CD4-positive, alpha-beta T cell (primary cell): ENCODE measurements around the gene MTHFD2. TPM values are rescaled to one million over a fixed set of nuclear protein-coding genes. Genes with fewer than 3 reads are reported as not detected.
A peak's percentile ranks its signal among the peaks of the same experiment; 100 is the strongest.

ENCODE experiments used
- ATAC-seq: fragments of 200-7000 bp; cut with Tn5 transposase; one replicate; pipeline ENCODE4 v1.10.0; 2022; ENCODE audit warnings: mild to moderate bottlenecking; ENCODE audit not compliant: poor library complexity
- CTCF ChIA-PET: fragments of 350-600 bp; sonication (Branson Sonifier 250); formaldehyde crosslinking; loops from one replicate; lab custom pipeline; 2021; ENCODE audit warnings: antibody characterized with exemption, inconsistent platforms; lab: Charles Lee
- POLR2A ChIA-PET: fragments of 350-600 bp; sonication (Branson Sonifier 250); formaldehyde crosslinking; loops from one replicate; lab custom pipeline; 2021; ENCODE audit warnings: antibody characterized with exemption, inconsistent platforms; lab: Charles Lee
- DNase-seq, 14 experiments: peaks; one replicate each; pipeline ENCODE4 v3.0.0-alpha.2; 2013 to 2020; ENCODE audit warnings: mixed read lengths in 2 of 14
- H3K27ac ChIP-seq, 2 donors: one replicate each; pipeline versions ENCODE4 v1.5.1 to v1.7.0; 2013; ENCODE audit warnings: low read length in 2 of 2, low read depth in 1 of 2, mild to moderate bottlenecking in 1 of 2
- H3K27me3 ChIP-seq, 2 experiments: 1 replicate in 1 of 2; 2 replicates in 1 of 2; pipeline versions ENCODE4 v1.6.1 to v1.7.0; 2013; ENCODE audit warnings: low read length in 2 of 2, control low read depth in 1 of 2, mild to moderate bottlenecking in 1 of 2, moderate library complexity in 1 of 2; ENCODE audit not compliant: insufficient read depth in 2 of 2, control insufficient read depth in 1 of 2
- H3K36me3 ChIP-seq: one replicate; pipeline ENCODE4 v1.6.1; 2013; ENCODE audit warnings: low read length, control low read depth; ENCODE audit not compliant: insufficient read depth
- H3K4me1 ChIP-seq: one replicate; pipeline ENCODE4 v1.6.1; 2013; ENCODE audit warnings: low read length, control low read depth; ENCODE audit not compliant: insufficient read depth
- H3K4me3 ChIP-seq: one replicate; pipeline ENCODE4 v1.5.1; 2013; ENCODE audit warnings: mild to moderate bottlenecking, low read length, moderate library complexity
- H3K9me3 ChIP-seq, 2 experiments: 1 replicate in 1 of 2; 2 replicates in 1 of 2; pipeline versions ENCODE4 v1.6.1 to v1.7.0; 2013; ENCODE audit warnings: low read length in 2 of 2, mild to moderate bottlenecking in 2 of 2, control low read depth in 1 of 2, moderate library complexity in 1 of 2; ENCODE audit not compliant: control insufficient read depth in 1 of 2, insufficient read depth in 1 of 2
- H3K27ac Mint-ChIP-seq: one replicate; pipeline ENCODE4 v1.8.0; 2020; ENCODE audit warnings: mixed read lengths
- H3K27me3 Mint-ChIP-seq: one replicate; pipeline ENCODE4 v1.8.0; 2021; ENCODE audit warnings: mixed read lengths
- H3K36me3 Mint-ChIP-seq: one replicate; pipeline ENCODE4 v1.8.0; 2021; ENCODE audit warnings: low read depth, mixed read lengths
- H3K4me1 Mint-ChIP-seq: one replicate; pipeline ENCODE4 v1.8.0; 2021; ENCODE audit warnings: low read depth, mixed read lengths
- H3K4me3 Mint-ChIP-seq: one replicate; pipeline ENCODE4 v1.8.0; 2020; ENCODE audit warnings: mild to moderate bottlenecking, mixed read lengths
- H3K9me3 Mint-ChIP-seq: one replicate; pipeline ENCODE4 v1.8.0; 2020; ENCODE audit warnings: mixed read lengths
- CTCF ChIP-seq: fragments of 200-600 bp; IDR thresholded peaks from one replicate; pipeline ENCODE4 v1.8.0; 2022; ENCODE audit warnings: antibody characterized with exemption, mild to moderate bottlenecking
- intact Hi-C, 2 experiments: fragments of 100-400 bp; cut with DNase I in 1 of 2; cut with micrococcal nuclease in 1 of 2; formaldehyde crosslinking; loops; one replicate each; pipeline versions ENCODE4 v1.15.1 to v1.9.0; 2023 to 2025; cut with DNase I, micrococcal nuclease
- total RNA-seq, 174 experiments: library from RNA in 2 of 174; stranded (reverse) in 2 of 174; gene quantifications; one replicate each; pipeline ENCODE4 v1.2.3 and lab custom pipeline; 2021 to 2026

The MTHFD2 gene
- total RNA-seq, 2 experiments from 2014 or later: 18.6 to 21.6 TPM

GRCh38 chr2:74191596-74192380 lies 6.6 kb upstream of the MTHFD2 start:
- Histone ChIP-seq H3K27me3 (no peaks in the 10 kb centered on the region), H3K27ac (no peak overlapping the region), H3K9me3 (no peaks in the 10 kb centered on the region), H3K36me3 (no peaks in the 10 kb centered on the region), H3K4me3 (no peak overlapping the region), H3K4me1 (no peaks in the 10 kb centered on the region)
- TF ChIP-seq CTCF: no peak
- no peak overlapping the region for H3K4me3 Mint-ChIP-seq
- ATAC-seq (no peak), DNase-seq (no peak)
- intact Hi-C loops: no loop called here
- ChIA-PET CTCF (interaction anchor here (1.2 to 1.3 kb wide), 2 partner anchors 13 to 41 kb away, joined by 3 to 5 read pairs; partner anchors contain the start of gene MOB1A), POLR2A (interaction anchor here (1.2 to 1.7 kb wide), 2 partner anchors 12 to 13 kb away, joined by 4 to 6 read pairs; partner anchors contain the start of gene MOB1A)
- H3K27ac Mint-ChIP-seq: no peak overlapping the region
- no peaks in the 10 kb centered on the region for H3K9me3 Mint-ChIP-seq
- H3K36me3 Mint-ChIP-seq: no peaks in the 10 kb centered on the region
- no peaks in the 10 kb centered on the region for H3K4me1 Mint-ChIP-seq
- no peaks in the 10 kb centered on the region for H3K27me3 Mint-ChIP-seq

DNA sequence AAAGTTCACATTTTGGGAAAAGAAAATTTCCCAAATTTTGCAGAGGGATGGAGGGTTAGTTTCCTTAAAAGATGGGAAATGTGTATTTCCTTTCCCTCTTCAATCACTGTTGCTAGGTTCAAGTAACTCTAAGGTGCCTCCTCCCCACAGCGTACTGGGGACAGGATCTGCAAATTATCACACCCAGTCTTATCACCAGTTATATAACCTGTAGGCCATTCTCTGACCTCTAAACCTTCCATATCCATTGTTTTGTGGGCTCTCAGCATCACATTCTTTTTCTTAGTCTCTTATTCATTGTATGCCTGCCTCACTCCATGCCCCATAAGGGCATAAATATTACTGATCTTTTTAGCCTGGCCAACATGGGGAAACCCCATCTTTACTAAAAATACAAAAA lies 3.6 kb upstream of the MTHFD2 start:
- Histone ChIP-seq H3K4me3 (no peak overlapping the region), H3K27me3 (no peaks in the 10 kb centered on the region), H3K9me3 (no peaks in the 10 kb centered on the region), H3K4me1 (peaks cover 18% of the 10 kb centered on the region), H3K27ac (no peak overlapping the region), H3K36me3 (no peaks in the 10 kb centered on the region)
- ChIA-PET CTCF (no interaction called here), POLR2A (no interaction called here)
- Mint-ChIP-seq H3K4me1 (peaks cover 17% of the 10 kb centered on the region), H3K27me3 (no peaks in the 10 kb centered on the region), H3K27ac (no peak overlapping the region), H3K4me3 (no peak overlapping the region), H3K36me3 (peaks cover 9% of the 10 kb centered on the region), H3K9me3 (no peaks in the 10 kb centered on the region)
- DNase-seq: no peak
- intact Hi-C loops: no loop called here
- TF ChIP-seq CTCF: no peak
- ATAC-seq: no peak

GRCh38 chr2:74197049-74197448 lies 1.4 kb upstream of the MTHFD2 start:
- DNase-seq: no peak
- peaks cover 28% of the 10 kb centered on the region for H3K4me1 Mint-ChIP-seq
- H3K27ac Mint-ChIP-seq: peak overlapping the region; percentile 36
- POLR2A ChIA-PET: interaction anchor here (5.0 kb wide), 1 partner anchor 18 kb away, joined by 105 read pairs; the partner anchor contains the start of gene MOB1A
- no peak overlapping the region for H3K4me3 ChIP-seq
- H3K36me3 ChIP-seq: no peaks in the 10 kb centered on the region
- no peaks in the 10 kb centered on the region for H3K9me3 ChIP-seq
- no peaks in the 10 kb centered on the region for H3K27me3 ChIP-seq
- ATAC-seq: no peak
- TF ChIP-seq CTCF: no peak
- peaks cover 9% of the 10 kb centered on the region for H3K36me3 Mint-ChIP-seq
- peak overlapping the region; percentile 8 for H3K4me3 Mint-ChIP-seq
- H3K4me1 ChIP-seq: peaks cover 25% of the 10 kb centered on the region
- H3K27ac ChIP-seq: no peak overlapping the region
- intact Hi-C loops: no loop called here
- H3K27me3 Mint-ChIP-seq: no peaks in the 10 kb centered on the region
- H3K9me3 Mint-ChIP-seq: no peaks in the 10 kb centered on the region
- CTCF ChIA-PET: interaction anchor here (0.6 to 1.6 kb wide), 4 partner anchors 14 to 55 kb away, joined by 3 to 6 read pairs (median 3); partner anchors contain the start of genes BOLA3 and MOB1A
